Epidermal melanocyte (primary cell): ENCODE results near the gene CST9.
"Not testable (repeated sequence)": the region's sequence is repeated elsewhere in the genome, so short reads cannot be mapped to it uniquely, and the experiment has no call there.

Experiments used
- DNase-seq: peaks from one replicate; pipeline ENCODE4 v3.0.0; 2011; ENCODE audit warnings: low spot score; ENCODE audit not compliant: insufficient read length

Gene CST9

GRCh38 chr20:23588434-23589403 is 17.0 kb downstream of the CST9 start:
- DNase-seq = no peak

- DNase-seq = no peak
These were observed 18.1 kb downstream of the CST9 start for GRCh38 chr20:23587631-23588030.

GRCh38 chr20:23586735-23587525 is 18.8 kb downstream of the CST9 start:
- no peak for DNase-seq

GRCh38 chr20:23585808-23586734 is 19.6 kb downstream of the CST9 start:
- no peak for DNase-seq

GRCh38 chr20:23585449-23585807 is 20.3 kb downstream of the CST9 start:
- no peak for DNase-seq

GRCh38 chr20:23584434-23585199 is 21.1 kb downstream of the CST9 start:
- DNase-seq = no peak

- no peak for DNase-seq
These were observed 22.2 kb downstream of the CST9 start for GRCh38 chr20:23583526-23583925.

- DNase-seq = no peak
These were observed 23.4 kb downstream of the CST9 start for GRCh38 chr20:23582293-23582692.

GRCh38 chr20:23581833-23582232 is 23.9 kb downstream of the CST9 start:
- DNase-seq = not testable (repeated sequence)

GRCh38 chr20:23574977-23575376 is 30.7 kb downstream of the CST9 start:
- DNase-seq = no peak

GRCh38 chr20:23570178-23570760 is 35.4 kb downstream of the CST9 start:
- no peak for DNase-seq

GRCh38 chr20:23569570-23569969 is 36.1 kb downstream of the CST9 start:
- DNase-seq = no peak

GRCh38 chr20:23568971-23569330 is 36.8 kb downstream of the CST9 start:
- DNase-seq = no peak

- no peak for DNase-seq
These were observed 37.3 kb downstream of the CST9 start, which contains the start of gene CST9L for GRCh38 chr20:23568320-23568970. TSS of gene CST9L (minus strand) at chr20:23568484. CDS start at chr20:23568450, 34 bp downstream.

- no peak for DNase-seq
These were observed 39.4 kb downstream of the CST9 start for GRCh38 chr20:23566199-23566932.

GRCh38 chr20:23565503-23566045 is 40.1 kb downstream of the CST9 start:
- no peak for DNase-seq

GRCh38 chr20:23564927-23565326 is 40.8 kb downstream of the CST9 start:
- DNase-seq = no peak

- DNase-seq = no peak
These were observed 42.9 kb downstream of the CST9 start for GRCh38 chr20:23562721-23563342.
